HTERT RPE-1 (cell line): ENCODE results near the gene DLGAP1.
"Not testable (repeated sequence)": the region's sequence is repeated elsewhere in the genome, so short reads cannot be mapped to it uniquely, and the experiment has no call there.

Experiments used
- in situ Hi-C: fragments of 300-500 bp; cut with MboI; formaldehyde crosslinking; loops from 4 replicates; pipeline ENCODE4 v1.14.3; 2020; ENCODE audit warnings: low sequenced_read_pairs

DLGAP1 gene

GRCh38 chr18:3652380-3653262, 802.5 kb downstream of the DLGAP1 start:
- in situ Hi-C loops = no loop called here

- in situ Hi-C loops = no loop called here
Measured at GRCh38 chr18:3651266-3651665, 803.8 kb downstream of the DLGAP1 start.

- in situ Hi-C loops = not testable (repeated sequence)
Measured at GRCh38 chr18:3650521-3651042, 804.5 kb downstream of the DLGAP1 start.

- in situ Hi-C loops = no loop called here
Measured at GRCh38 chr18:3649633-3650426, 805.3 kb downstream of the DLGAP1 start.

- in situ Hi-C loops = no loop called here
Measured at GRCh38 chr18:3649135-3649632, 805.9 kb downstream of the DLGAP1 start.

- in situ Hi-C loops = no loop called here
Measured at GRCh38 chr18:3648641-3649040, 806.5 kb downstream of the DLGAP1 start.

- in situ Hi-C loops = no loop called here
Measured at GRCh38 chr18:3648200-3648599, 806.9 kb downstream of the DLGAP1 start.

GRCh38 chr18:3647636-3648035, 807.5 kb downstream of the DLGAP1 start:
- in situ Hi-C loops = no loop called here

- in situ Hi-C loops = no loop called here
Measured at GRCh38 chr18:3645384-3646156, 809.5 kb downstream of the DLGAP1 start.

GRCh38 chr18:3634250-3634939, 820.7 kb downstream of the DLGAP1 start:
- in situ Hi-C loops = no loop called here

- in situ Hi-C loops = no loop called here
Measured at GRCh38 chr18:3631887-3632286, 823.2 kb downstream of the DLGAP1 start.

- in situ Hi-C loops = no loop called here
Measured at GRCh38 chr18:3626929-3627458, 828.1 kb downstream of the DLGAP1 start.

GRCh38 chr18:3625742-3626091, 829.4 kb downstream of the DLGAP1 start:
- in situ Hi-C loops = no loop called here

- in situ Hi-C loops = no loop called here
Measured at GRCh38 chr18:3624935-3625741, 830.0 kb downstream of the DLGAP1 start.

GRCh38 chr18:3624546-3624934, 830.6 kb downstream of the DLGAP1 start:
- in situ Hi-C loops = no loop called here

- in situ Hi-C loops = no loop called here
Measured at GRCh38 chr18:3623769-3624545, 831.1 kb downstream of the DLGAP1 start.

GRCh38 chr18:3620146-3621119, 834.7 kb downstream of the DLGAP1 start:
- in situ Hi-C loops = no loop called here
